Activated CD4-positive, alpha-beta T cell treated with anti-CD3 and anti-CD28 coated beads, Interleukin-2, Interleukin-6, amounts not matched to agents 100 ng/mL and 50 ng/mL, durations not matched to agents 16 hours and 8 hours (primary cell): Measurements from ENCODE around the gene TDRD12.
"Not testable (repeated sequence)": the region's sequence is repeated elsewhere in the genome, so short reads cannot be mapped to it uniquely, and the experiment has no call there.

Experiments used
- DNase-seq: peaks from one replicate; pipeline ENCODE4 v3.0.0-alpha.2; 2020

TDRD12 gene

GRCh38 chr19:32692727-32693061 lies 26.9 kb upstream of the TDRD12 start:
- no peak for DNase-seq

GRCh38 chr19:32693151-32694108 lies 26.1 kb upstream of the TDRD12 start:
- DNase-seq = peak; percentile 65

- DNase-seq = not testable (repeated sequence)
Measured at GRCh38 chr19:32694316-32694715, 25.3 kb upstream of the TDRD12 start.

DNA sequence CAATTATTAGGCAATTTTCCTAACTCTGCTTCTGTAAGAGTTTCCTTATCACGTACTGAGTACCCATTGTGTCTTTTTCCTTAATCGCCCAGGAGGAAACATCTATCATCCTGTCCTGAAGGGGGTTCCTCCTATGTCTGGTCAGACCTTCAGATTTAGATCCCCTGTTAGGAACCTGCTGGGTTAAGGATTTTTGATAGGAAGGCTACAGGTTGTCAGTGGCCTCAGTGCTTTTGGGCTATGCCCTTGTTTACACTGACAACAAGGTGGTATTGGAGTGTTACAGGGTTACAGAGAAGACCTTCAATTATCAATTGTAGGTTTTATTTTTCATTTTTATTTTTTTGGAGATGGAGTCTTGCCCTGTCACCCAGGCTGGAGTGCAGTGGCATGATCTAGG lies 24.7 kb upstream of the TDRD12 start:
- DNase-seq = not testable (repeated sequence)

DNA sequence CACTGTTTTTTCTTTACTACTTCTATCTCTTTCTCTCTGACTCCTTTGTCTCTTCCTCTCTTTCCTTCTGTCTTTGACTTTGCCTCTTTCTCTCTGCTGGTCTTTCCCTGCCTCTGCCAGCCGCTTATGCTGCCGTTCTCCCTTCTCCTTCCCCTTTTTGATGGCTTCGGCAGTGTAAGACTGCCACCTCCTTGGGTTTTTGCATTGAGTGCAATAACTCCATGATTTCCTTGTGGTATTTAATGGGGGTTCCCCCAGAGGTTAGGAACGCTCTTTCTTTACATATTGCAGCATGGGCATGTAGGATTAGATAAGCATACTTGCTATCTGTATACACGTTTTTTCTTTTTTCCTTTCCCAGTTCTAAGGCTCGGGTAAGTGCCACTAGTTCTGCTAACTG lies 24.1 kb upstream of the TDRD12 start:
- not testable (repeated sequence) for DNase-seq

DNA sequence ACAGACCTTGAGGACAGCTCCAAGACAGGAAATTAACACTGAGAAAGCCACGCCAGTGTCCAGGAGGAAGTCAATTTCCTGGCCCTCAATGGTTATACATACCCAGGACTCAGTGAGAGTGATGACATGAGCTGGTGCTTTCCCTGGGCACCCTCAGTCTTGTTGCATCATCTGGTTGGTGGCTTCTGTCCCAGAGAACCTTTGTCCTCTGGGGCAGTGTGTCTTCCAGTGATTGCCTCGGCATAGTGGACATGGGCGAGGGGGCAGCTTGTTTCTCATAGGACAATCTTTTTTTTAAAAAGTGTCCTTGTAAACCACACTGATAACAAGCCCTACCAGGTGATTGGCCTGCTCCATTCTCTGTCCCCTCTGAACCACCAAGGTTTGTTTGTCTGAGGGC lies 22.8 kb upstream of the TDRD12 start:
- DNase-seq = not testable (repeated sequence)

GRCh38 chr19:32700129-32700528 lies 19.4 kb upstream of the TDRD12 start:
- DNase-seq = not testable (repeated sequence)

DNA sequence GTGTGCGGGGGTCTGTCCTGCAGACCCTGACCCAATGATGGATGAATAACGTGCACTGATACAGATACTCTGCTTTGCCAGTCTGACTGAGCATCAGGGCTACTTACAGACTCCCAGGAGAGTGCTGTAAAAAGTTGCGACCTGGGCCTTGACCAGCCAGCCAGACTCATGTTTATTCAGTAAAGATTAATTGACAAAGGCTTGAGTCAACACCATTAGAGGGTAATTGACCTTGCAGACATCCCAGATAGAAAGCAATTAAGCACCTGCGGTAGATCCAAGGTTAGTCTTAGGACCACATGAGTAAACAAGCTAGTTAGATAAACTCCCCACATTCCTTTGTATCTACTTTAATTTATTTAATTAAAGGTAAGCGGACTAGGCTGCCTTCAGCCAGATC lies 17.6 kb upstream of the TDRD12 start:
- DNase-seq = no peak

GRCh38 chr19:32704006-32704405 lies 15.6 kb upstream of the TDRD12 start:
- DNase-seq = not testable (repeated sequence)

DNA sequence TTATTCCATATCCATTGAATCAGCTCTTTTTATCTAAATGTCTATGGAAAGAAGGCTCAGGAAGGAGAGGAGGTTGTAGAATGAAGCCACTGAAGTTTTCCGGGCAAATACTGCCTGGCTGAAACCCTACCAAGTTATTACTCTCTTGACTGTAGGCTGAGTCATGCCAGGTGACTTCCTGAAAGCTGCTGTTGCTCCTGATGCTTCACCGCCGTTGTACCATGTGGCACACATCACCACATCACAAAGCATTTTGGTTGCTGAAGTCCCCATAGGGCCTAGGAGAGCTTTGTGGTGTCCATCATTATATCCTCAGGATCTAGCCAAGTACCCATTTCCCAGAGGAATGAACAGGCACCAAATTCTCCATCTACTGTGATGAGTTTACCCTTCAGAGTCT lies 11.1 kb upstream of the TDRD12 start:
- peak; percentile 48 for DNase-seq

GRCh38 chr19:32709032-32709431 lies 10.5 kb upstream of the TDRD12 start:
- DNase-seq = no peak

- no peak for DNase-seq
Measured at GRCh38 chr19:32711747-32712146, 7.8 kb upstream of the TDRD12 start.

DNA sequence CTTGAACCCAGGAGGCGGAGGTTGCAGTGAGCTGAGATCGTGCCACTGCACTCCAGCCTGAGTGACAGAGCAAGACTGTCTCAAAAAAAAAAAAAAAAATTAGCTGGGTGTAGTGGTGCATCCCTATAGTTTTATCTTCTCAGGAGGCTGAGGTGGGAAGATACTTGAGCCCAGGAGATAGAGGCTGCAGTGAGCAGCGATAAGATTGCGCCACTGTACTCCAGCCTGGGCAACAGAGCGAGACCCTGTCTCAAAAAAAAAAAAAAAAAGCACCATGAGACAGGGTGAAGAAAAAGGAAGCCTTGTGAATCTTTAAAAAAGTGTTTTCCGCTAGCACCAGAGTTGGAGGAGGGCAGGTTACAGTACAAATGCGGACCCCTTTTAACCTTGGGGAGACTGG lies 3.4 kb upstream of the TDRD12 start:
- not testable (repeated sequence) for DNase-seq

DNA sequence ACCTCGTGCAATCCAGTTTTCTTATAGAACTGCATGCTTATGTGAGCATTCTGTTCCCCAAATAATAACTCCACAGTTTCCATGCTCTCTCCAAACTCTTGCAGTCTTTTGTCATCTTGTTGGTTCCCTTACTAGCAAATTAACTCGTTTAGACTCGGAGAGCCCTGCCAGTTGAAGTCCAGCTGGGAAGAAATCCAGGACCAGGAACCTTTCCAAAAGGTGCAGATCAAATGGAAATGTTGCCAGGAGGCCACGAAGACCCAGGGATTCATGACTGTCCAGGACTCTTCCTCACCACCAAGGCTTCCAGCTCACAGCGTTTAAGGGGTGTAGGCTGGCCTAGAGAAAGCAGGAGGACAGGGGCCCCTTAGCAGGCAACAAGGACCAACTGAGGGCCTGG lies 2.1 kb upstream of the TDRD12 start:
- no peak for DNase-seq

DNA sequence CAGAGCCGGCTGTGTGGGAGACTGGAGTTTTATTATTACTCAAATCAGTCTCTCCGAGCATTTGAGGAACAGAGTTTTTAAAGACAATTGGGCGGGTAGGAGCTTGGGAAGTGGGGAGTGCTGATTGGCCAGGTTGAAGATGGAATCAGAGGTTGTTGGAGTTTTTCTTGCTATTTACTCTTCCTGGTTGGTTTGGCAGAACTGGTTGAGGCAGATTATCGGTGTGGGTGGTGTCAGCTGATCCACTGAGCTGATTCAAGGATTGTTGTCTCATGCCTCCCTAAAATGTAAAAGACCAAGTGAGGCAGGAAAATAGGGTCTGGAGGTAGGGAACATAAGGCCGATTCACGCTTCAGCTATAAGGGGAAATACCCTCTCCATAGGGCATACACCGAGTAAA lies 1.3 kb upstream of the TDRD12 start:
- no peak for DNase-seq

- DNase-seq = no peak
Measured at GRCh38 chr19:32720216-32720935, 809 bp downstream of the TDRD12 start.

- no peak for DNase-seq
Measured at GRCh38 chr19:32720936-32721250, 1.3 kb downstream of the TDRD12 start.

- no peak for DNase-seq
Measured at GRCh38 chr19:32735936-32736335, 16.4 kb downstream of the TDRD12 start.

- DNase-seq = no peak
Measured at GRCh38 chr19:32743021-32743420, 23.5 kb downstream of the TDRD12 start.

DNA sequence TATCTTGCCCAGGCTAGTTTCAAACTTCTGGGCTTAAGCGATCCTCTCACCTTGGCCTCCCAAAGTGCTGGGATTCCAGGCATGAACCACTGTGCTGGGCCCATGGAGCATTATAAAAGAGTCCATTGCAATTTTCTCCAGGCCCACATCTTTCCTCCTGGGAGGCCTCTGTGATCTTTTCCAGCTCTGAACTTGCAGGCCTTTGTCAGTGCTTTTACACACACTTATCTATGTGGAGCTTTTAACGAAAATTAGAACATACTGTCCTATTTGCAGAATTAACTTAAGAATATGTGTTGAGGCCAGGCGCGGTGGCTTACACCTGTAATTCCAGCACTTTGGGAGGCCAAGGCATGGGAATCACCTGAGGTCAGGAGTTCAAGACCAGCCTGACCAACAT lies 23.9 kb downstream of the TDRD12 start:
- no peak for DNase-seq

DNA sequence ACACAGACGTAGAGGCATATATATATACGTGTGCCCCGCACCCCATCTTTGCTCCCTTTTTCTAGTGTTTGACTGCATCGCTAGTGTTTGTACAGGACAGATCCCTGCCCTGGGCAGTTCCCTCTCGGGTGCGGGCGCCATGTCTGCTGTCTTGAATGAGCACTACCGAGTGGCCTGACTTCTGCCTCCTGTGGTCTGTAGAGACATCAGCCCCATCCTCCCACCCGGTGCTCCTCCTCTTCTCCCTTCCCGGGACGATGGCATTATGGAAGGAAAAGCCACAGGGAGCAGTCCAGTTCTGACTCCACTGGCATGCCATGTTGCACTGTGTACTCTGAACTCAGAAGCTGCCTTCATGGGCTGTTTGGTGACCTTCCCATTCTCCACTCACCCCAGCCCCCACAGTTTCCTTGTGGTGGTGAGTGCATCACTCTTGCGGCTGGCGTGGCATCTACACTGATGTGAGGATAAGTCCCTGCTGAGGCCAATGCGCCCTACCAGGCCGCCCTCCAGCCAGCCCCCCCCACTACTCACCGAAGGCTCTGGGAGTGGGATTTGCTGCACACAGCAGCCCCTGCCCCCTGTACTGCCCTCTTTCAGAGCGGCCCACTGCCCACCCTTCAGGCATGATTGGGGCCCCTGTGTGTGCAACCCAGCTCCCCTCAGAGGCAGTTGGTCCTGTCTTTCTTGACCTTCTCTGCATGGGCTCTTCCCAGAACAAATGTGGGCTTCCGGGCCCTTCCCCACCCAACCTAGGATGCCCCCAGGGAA lies 25.2 kb downstream of the TDRD12 start:
- no peak for DNase-seq

DNA sequence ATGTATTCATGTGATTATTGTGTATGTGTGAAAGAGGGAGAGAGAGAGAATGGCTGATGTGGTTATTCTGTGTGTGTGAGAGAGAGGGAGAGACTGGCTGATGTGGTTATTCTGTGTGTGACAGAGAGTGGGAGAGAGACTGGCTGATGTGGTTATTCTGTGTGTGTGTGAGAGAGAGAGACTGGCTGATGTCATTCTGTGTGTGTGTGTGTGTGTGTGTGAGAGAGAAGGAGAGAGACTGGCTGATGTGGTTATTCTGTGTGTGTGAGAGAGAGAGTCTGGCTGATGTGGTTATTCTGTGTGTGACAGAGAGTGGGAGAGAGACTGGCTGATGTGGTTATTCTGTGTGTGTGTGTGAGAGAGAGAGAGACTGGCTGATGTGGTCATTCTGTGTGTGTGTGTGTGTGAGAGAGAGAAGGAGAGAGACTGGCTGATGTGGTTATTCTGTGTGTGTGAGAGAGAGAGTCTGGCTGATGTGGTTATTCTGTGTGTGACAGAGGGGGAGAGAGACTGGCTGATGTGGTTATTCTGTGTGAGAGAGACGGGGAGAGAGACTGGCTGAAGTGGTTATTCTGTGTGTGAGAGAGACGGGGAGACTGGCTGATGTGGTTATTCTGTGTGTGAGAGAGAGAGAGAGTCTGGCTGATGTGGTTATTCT lies 26.2 kb downstream of the TDRD12 start:
- peak; percentile 18 for DNase-seq

GRCh38 chr19:32746631-32747196 lies 27.1 kb downstream of the TDRD12 start:
- peak; percentile 30 for DNase-seq
